Measurements from ENCODE around the gene GGT6.

The GGT6 gene

DNA sequence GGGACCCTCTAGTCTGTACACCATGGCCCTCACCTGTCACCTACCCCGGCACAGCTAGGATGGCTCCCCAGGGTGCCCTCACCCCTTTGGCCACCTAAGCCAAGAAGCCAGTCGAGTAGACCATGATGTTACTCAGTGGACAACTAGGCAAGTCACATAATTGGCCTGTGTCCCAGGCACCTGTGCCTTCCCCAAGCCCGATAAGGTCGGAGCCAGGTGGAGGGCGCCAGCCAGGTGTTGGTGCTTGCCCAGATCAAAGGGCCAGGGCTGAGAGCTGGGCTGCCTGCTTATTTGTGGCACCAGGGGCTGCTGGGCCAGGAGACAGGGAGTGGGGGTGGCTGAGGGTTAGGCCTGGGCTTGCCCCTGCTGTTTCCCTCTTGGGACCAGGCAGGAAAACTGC is 44.9 kb downstream of the GGT6 start:
- H3K36me3 ChIP-seq (ENCODE audit: control insufficient read depth in 2 of 2, insufficient read depth in 1 of 2, low read length in 2 of 2): no peaks in the 10 kb centered on the region
- ChIA-PET POLR2A (interaction anchor here (0.5 kb wide), 1 partner anchor 255 kb away, joined by 3 read pairs; no protein-coding TSS in a partner anchor), CTCF (interaction anchor here (0.6 kb wide), 1 partner anchor 171 kb away, joined by 4 read pairs; no protein-coding TSS in a partner anchor)
- no peak for TF ChIP-seq ZNF391 (tag by site-specific recombination; IDR thresholded peaks at IDR 0.05; ENCODE audit: borderline replicate concordance, low read depth)
- TF ChIP-seq ZNF433 (tag by site-specific recombination; IDR thresholded peaks at IDR 0.05; ENCODE audit: low read depth): no peak
- no peak for TF ChIP-seq WT1 (tag by site-specific recombination; IDR thresholded peaks at IDR 0.05)
- TF ChIP-seq YY1 (tag by site-specific recombination; IDR thresholded peaks at IDR 0.05): no peak
- no peak for TF ChIP-seq ZNF776 (tag by site-specific recombination; IDR thresholded peaks at IDR 0.05; ENCODE audit: borderline replicate concordance)
- TF ChIP-seq ZNF133 (tag by site-specific recombination; IDR thresholded peaks at IDR 0.05): no peak
- TF ChIP-seq ZNF792 (tag by site-specific recombination; IDR thresholded peaks at IDR 0.05): no peak
- TF ChIP-seq GLIS2 (tag by site-specific recombination; IDR thresholded peaks at IDR 0.05): no peak
- no peak for TF ChIP-seq ZNF280D (tag by site-specific recombination; IDR thresholded peaks at IDR 0.05)
- TF ChIP-seq, protein P1, sequence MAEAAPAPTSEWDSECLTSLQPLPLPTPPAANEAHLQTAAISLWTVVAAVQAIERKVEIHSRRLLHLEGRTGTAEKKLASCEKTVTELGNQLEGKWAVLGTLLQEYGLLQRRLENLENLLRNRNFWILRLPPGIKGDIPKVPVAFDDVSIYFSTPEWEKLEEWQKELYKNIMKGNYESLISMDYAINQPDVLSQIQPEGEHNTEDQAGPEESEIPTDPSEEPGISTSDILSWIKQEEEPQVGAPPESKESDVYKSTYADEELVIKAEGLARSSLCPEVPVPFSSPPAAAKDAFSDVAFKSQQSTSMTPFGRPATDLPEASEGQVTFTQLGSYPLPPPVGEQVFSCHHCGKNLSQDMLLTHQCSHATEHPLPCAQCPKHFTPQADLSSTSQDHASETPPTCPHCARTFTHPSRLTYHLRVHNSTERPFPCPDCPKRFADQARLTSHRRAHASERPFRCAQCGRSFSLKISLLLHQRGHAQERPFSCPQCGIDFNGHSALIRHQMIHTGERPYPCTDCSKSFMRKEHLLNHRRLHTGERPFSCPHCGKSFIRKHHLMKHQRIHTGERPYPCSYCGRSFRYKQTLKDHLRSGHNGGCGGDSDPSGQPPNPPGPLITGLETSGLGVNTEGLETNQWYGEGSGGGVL (tag by site-specific recombination; IDR thresholded peaks at IDR 0.05): no peak
- TF ChIP-seq ZBTB6 (tag by site-specific recombination; IDR thresholded peaks at IDR 0.05): no peak
- no peak for TF ChIP-seq ZBTB26 (tag by site-specific recombination; optimal IDR thresholded peaks at IDR 0.05)
- TF ChIP-seq AEBP2 (tag by site-specific recombination; IDR thresholded peaks at IDR 0.05; ENCODE audit: borderline replicate concordance): no peak
- no peak for TF ChIP-seq ZBTB20 (tag by site-specific recombination; IDR thresholded peaks at IDR 0.05)
- TF ChIP-seq, protein P2, sequence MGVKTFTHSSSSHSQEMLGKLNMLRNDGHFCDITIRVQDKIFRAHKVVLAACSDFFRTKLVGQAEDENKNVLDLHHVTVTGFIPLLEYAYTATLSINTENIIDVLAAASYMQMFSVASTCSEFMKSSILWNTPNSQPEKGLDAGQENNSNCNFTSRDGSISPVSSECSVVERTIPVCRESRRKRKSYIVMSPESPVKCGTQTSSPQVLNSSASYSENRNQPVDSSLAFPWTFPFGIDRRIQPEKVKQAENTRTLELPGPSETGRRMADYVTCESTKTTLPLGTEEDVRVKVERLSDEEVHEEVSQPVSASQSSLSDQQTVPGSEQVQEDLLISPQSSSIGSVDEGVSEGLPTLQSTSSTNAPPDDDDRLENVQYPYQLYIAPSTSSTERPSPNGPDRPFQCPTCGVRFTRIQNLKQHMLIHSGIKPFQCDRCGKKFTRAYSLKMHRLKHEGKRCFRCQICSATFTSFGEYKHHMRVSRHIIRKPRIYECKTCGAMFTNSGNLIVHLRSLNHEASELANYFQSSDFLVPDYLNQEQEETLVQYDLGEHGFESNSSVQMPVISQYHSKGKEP (tag by site-specific recombination; IDR thresholded peaks at IDR 0.05): no peak
- no peaks in the 10 kb centered on the region for H3K4me1 ChIP-seq (ENCODE audit: control insufficient read depth, insufficient read depth, low read length)
- H3K9me3 ChIP-seq (ENCODE audit: control insufficient read depth, insufficient read depth, low read depth, low read length): no peaks in the 10 kb centered on the region
- no peak overlapping the region for H3K27ac ChIP-seq (ENCODE audit: extremely low read depth, low read depth, low read length)
- no peak overlapping the region for H3K4me3 ChIP-seq (ENCODE audit: low read depth, low read length)

Measured in HEK293 (cell line).